ENCODE results near the gene C1orf210. TPM values are rescaled to one million over a fixed set of nuclear protein-coding genes. Genes with fewer than 3 reads are reported as not detected.

The C1orf210 gene
- total and polyA plus RNA-seq, 2 of the 13 experiments (the other 11 are each of a cell fraction or from before 2014, with no cell fraction given), result 0.49 to 5.1 TPM

DNA sequence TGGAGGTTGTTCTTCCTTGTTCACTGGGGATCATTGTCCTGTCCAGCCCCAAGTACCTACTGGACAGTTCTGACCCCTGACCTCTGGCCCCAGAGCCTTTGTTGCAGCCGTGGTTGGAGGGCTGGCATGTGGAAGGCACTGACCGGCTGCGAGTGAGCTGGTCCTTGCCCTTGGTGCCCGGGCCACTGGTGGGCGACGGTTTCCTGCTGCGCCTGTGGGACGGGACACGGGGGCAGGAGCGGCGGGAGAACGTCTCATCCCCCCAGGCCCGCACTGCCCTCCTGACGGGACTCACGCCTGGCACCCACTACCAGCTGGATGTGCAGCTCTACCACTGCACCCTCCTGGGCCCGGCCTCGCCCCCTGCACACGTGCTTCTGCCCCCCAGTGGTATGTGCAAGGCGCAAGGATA is 26.8 kb upstream of the C1orf210 start (continued):
- TF ChIP-seq, protein P1, sequence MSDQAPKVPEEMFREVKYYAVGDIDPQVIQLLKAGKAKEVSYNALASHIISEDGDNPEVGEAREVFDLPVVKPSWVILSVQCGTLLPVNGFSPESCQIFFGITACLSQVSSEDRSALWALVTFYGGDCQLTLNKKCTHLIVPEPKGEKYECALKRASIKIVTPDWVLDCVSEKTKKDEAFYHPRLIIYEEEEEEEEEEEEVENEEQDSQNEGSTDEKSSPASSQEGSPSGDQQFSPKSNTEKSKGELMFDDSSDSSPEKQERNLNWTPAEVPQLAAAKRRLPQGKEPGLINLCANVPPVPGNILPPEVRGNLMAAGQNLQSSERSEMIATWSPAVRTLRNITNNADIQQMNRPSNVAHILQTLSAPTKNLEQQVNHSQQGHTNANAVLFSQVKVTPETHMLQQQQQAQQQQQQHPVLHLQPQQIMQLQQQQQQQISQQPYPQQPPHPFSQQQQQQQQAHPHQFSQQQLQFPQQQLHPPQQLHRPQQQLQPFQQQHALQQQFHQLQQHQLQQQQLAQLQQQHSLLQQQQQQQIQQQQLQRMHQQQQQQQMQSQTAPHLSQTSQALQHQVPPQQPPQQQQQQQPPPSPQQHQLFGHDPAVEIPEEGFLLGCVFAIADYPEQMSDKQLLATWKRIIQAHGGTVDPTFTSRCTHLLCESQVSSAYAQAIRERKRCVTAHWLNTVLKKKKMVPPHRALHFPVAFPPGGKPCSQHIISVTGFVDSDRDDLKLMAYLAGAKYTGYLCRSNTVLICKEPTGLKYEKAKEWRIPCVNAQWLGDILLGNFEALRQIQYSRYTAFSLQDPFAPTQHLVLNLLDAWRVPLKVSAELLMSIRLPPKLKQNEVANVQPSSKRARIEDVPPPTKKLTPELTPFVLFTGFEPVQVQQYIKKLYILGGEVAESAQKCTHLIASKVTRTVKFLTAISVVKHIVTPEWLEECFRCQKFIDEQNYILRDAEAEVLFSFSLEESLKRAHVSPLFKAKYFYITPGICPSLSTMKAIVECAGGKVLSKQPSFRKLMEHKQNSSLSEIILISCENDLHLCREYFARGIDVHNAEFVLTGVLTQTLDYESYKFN (CRISPR knock-in tag; conservative IDR thresholded peaks at IDR 0.05), result no peak
- TF ChIP-seq SUZ12 (IDR thresholded peaks at IDR 0.05; ENCODE audit: low read depth, low read length), result no peak
- TF ChIP-seq ZBTB42 (CRISPR knock-in tag; IDR thresholded peaks at IDR 0.05), result no peak
- TF ChIP-seq ZNF572 (CRISPR knock-in tag; IDR thresholded peaks at IDR 0.05), result 0 out of 2 replicates have a peak, but pooled peaks have one; percentile 58
- TF ChIP-seq SP4 (CRISPR knock-in tag; IDR thresholded peaks at IDR 0.05), result 0 out of 2 replicates have a peak, but pooled peaks have one; percentile 32
- no peak for TF ChIP-seq MAZ (IDR thresholded peaks at IDR 0.05; ENCODE audit: borderline replicate concordance, low read depth, low read length)
- TF ChIP-seq MAZ (CRISPR knock-in tag; IDR thresholded peaks at IDR 0.05; ENCODE audit: low read depth), result 0 out of 2 replicates have a peak, but pooled peaks have one; percentile 23
- TF ChIP-seq GABPB1 (CRISPR knock-in tag; IDR thresholded peaks at IDR 0.05), result no peak
- TF ChIP-seq MBD4 (IDR thresholded peaks at IDR 0.05; ENCODE audit: borderline replicate concordance, low read length), result no peak

DNA sequence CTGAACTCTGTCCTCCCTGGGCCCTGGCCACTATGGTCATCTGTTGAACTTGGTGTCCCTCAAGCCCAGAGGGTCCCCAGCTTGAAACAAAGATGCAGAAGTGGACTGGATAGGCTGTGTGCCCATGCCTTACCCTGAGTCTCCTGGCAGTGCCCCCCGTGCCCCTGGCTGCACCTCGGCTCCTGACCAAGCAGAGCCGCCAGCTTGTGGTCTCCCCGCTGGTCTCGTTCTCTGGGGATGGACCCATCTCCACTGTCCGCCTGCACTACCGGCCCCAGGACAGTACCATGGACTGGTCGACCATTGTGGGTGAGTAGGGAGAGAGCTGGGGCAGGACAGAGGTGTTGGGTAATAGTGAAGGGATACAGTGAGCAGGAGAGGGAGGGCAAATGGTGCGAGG is 26.1 kb upstream of the C1orf210 start:
- Histone ChIP-seq H3K4me2 (ENCODE audit: low read depth, low read length) (no peak overlapping the region), H3K9ac (ENCODE audit: insufficient read depth, low read depth, low read length) (no peak overlapping the region), H3K4me3 (replicated peaks in 1 of 3; ENCODE audit: insufficient read depth in 1 of 3, low read depth in 2 of 3, low read length in 3 of 3) (no peak overlapping the region), H3K4me1 (ENCODE audit: insufficient read depth, low read length) (peaks cover 31% of the 10 kb centered on the region), H2AFZ (ENCODE audit: low read length) (no peak overlapping the region), H3K27ac (ENCODE audit: extremely low read length, insufficient read depth, low read length) (no peak overlapping the region), H4K20me1 (ENCODE audit: insufficient read depth, low read length) (no peaks in the 10 kb centered on the region), H3K27me3 (ENCODE audit: control insufficient read depth in 1 of 2, insufficient read depth in 2 of 2, low read length in 2 of 2) (peaks cover 1 to 52% of the 10 kb centered on the region in 2 experiments; a peak in 4 of 5 replicates), H3K36me3 (replicated peaks in 1 of 2; ENCODE audit: control insufficient read depth in 1 of 2, insufficient read depth in 2 of 2, low read length in 2 of 2) (no peaks in the 10 kb centered on the region), H3K9me3 (ENCODE audit: low read length) (no peaks in the 10 kb centered on the region), H3K79me2 (ENCODE audit: insufficient read depth, low read length) (no peaks in the 10 kb centered on the region)
- 27% methylated on average over 6 of the region's 9 CpGs for whole genome bisulfite sequencing (ENCODE audit: low lambda C conversion rate)
- POLR2A ChIA-PET, result no interaction called here
- ATAC-seq (no peak), FAIRE-seq (no peak), DNase-seq (ENCODE audit: low spot score) (no peak)
- BruUV-seq (replicated peaks), result no TSS peak
- intact Hi-C loops (cut with micrococcal nuclease; ENCODE audit: unreplicated experiment) (no loop called here), in situ Hi-C loops (cut with HindIII; ENCODE audit: extremely low pct_ligation_motif_present, low pct_unique_long_range_greater_than_20kb) (no loop called here)
- CTCF ChIA-PET (ENCODE audit: low intra/inter-chr PET ratio, low total read pairs), result no interaction called here
- TF ChIP-seq ZNF256 (CRISPR knock-in tag; conservative IDR thresholded peaks at IDR 0.05) (no peak), MTF1 (CRISPR knock-in tag; IDR thresholded peaks at IDR 0.05) (no peak), ZNF547 (CRISPR knock-in tag; IDR thresholded peaks at IDR 0.05) (no peak), ZBTB14 (CRISPR knock-in tag; IDR thresholded peaks at IDR 0.05) (no peak), ATF5 (CRISPR knock-in tag; IDR thresholded peaks at IDR 0.05; ENCODE audit: low read depth) (no peak), FOXP1 (IDR thresholded peaks at IDR 0.05) (no peak), FOXP1 (CRISPR knock-in tag; IDR thresholded peaks at IDR 0.05) (no peak), RCOR2 (CRISPR knock-in tag; IDR thresholded peaks at IDR 0.05) (no peak), ZNF276 (CRISPR knock-in tag; IDR thresholded peaks at IDR 0.05; ENCODE audit: low read depth) (no peak), MBNL3 (CRISPR knock-in tag; conservative IDR thresholded peaks at IDR 0.05) (no peak)
